ENCODE results near the gene OR6M1.

The OR6M1 gene

GRCh38 chr11:123815122-123815521 is 9.0 kb upstream of the OR6M1 start:
- no peak for DNase-seq (ENCODE audit: low read depth, low spot score)
- no peak overlapping the region for H3K4me3 ChIP-seq (ENCODE audit: low read depth, low read length)
- no peak for TF ChIP-seq CTCF (IDR thresholded peaks at IDR 0.05; ENCODE audit: insufficient read depth, low read length, missing control alignments)
- CTCF ChIA-PET, result no interaction called here
- POLR2A ChIA-PET, result no interaction called here

GRCh38 chr11:123801765-123802164 is 4.4 kb downstream of the OR6M1 start:
- DNase-seq (ENCODE audit: low read depth, low spot score), result no peak
- POLR2A ChIA-PET, result no interaction called here
- H3K4me3 ChIP-seq (ENCODE audit: low read depth, low read length), result no peak overlapping the region
- TF ChIP-seq CTCF (IDR thresholded peaks at IDR 0.05; ENCODE audit: insufficient read depth, low read length, missing control alignments), result no peak
- CTCF ChIA-PET, result no interaction called here

DNA sequence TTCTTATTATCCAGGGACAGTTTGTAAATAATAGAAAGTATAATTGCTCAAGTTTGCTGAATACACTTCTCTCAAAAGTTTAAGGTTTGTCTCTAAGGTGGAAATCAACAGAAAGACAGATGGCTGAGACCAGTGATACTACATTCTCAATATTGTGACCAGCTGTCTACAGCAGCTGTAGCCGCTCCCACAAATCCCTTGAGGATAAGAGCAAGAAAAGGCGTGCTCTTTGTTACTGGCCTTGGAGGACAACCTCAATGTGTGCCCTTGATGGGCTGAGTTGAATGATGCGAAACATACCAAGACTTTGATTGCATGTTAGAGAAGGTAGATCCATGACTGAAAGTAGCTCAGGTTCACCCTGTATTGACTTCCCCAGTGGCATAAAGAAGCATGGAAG is 6.1 kb downstream of the OR6M1 start:
- POLR2A ChIA-PET, result no interaction called here
- no peak for TF ChIP-seq CTCF (IDR thresholded peaks at IDR 0.05; ENCODE audit: insufficient read depth, low read length, missing control alignments)
- CTCF ChIA-PET, result no interaction called here
- DNase-seq (ENCODE audit: low read depth, low spot score), result no peak
- no peak overlapping the region for H3K4me3 ChIP-seq (ENCODE audit: low read depth, low read length)

DNA sequence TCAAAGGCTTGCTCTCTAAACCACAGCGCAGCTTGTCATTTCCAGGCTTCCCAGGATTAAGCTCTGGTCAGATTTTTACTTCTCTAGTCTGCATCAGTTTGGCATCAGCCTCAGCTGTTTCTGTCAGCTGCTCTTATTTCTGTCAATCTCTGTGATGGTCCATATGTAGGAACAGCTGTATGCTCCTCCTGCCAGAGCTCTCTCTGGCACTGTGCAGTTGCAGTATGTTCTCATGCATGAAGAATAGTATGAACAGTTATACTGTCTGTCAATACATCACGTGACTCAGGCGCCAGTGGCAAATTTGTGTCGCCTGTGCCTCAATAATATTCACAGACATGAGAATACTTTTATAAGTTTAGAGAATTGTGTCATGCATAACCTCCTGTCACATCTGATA is 6.7 kb downstream of the OR6M1 start:
- no peak for TF ChIP-seq CTCF (IDR thresholded peaks at IDR 0.05; ENCODE audit: insufficient read depth, low read length, missing control alignments)
- POLR2A ChIA-PET, result interaction anchor here (0.6 kb wide), 1 partner anchor 45 kb away, joined by 3 read pairs; no protein-coding TSS in a partner anchor
- H3K4me3 ChIP-seq (ENCODE audit: low read depth, low read length), result no peak overlapping the region
- no peak for DNase-seq (ENCODE audit: low read depth, low spot score)
- CTCF ChIA-PET, result interaction anchor here (0.6 kb wide), 1 partner anchor 313 kb away, joined by 3 read pairs; no protein-coding TSS in a partner anchor

DNA sequence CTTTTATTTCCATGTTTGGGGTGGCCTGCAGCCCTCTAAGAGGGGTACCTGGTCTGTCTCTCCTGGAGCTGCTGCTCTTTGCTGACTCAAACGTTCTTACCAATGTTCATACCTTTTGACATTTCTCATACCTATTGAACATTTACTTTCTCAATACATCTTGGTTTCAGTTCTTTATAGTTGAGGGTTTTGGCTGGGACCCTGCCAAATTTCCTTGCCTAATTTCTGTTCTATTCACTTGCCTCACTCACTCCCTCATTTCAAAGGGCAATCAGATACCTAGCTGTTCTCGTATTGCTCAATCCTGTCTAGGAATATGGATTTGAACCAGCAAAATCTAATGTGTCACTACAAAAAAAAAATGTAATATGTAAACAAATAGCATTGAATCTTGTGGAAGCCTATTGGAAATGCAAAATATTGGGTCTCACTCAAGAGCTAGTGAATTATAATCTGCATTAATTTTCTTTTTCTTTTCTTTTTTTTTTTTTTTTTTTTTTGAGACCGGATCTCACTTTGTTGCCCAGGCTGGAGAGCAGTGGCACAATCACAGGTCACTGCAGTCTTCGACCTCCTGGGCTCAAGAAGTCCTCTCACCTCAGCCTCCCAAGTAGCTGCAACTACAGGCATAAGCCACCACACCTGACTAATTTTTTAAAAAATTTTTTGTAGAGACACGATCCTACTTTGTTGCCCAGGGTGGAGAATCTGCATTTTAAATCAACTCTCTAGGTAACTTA is 7.5 kb downstream of the OR6M1 start:
- H3K4me3 ChIP-seq (ENCODE audit: low read depth, low read length), result no peak overlapping the region
- POLR2A ChIA-PET, result interaction anchor here (0.6 kb wide), 1 partner anchor 46 kb away, joined by 3 read pairs; no protein-coding TSS in a partner anchor
- DNase-seq (ENCODE audit: low read depth, low spot score), result no peak
- no peak for TF ChIP-seq CTCF (IDR thresholded peaks at IDR 0.05; ENCODE audit: insufficient read depth, low read length, missing control alignments)
- CTCF ChIA-PET, result interaction anchor here (0.6 kb wide), 1 partner anchor 312 kb away, joined by 3 read pairs; no protein-coding TSS in a partner anchor

DNA sequence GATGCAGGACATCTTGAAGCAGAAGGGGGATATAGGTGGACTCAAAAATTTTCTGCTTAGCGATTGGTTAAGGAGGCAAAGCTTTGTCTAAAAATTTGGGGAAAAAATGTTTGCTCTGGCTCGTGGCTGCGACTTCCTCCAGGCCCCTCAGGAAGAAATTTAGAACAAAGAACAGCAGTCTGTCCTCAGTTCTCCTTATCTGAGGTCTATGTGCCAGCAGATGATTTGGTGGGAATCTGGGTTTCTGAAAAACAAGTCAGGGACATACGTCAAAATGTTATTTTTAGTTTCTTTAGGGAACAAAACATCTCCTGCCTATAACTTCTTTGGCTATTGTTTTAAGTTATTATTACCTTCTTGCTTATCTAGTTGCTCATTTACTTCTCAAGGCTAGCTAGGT is 8.1 kb downstream of the OR6M1 start:
- ChIA-PET POLR2A (no interaction called here), CTCF (no interaction called here)
- TF ChIP-seq CTCF (IDR thresholded peaks at IDR 0.05; ENCODE audit: insufficient read depth, low read length, missing control alignments), result no peak
- H3K4me3 ChIP-seq (ENCODE audit: low read depth, low read length), result no peak overlapping the region
- no peak for DNase-seq (ENCODE audit: low read depth, low spot score)

Data from AG04449 (cell line).